ENCODE measurements around the gene DNAJC1. TPM values are rescaled to one million over a fixed set of nuclear protein-coding genes. Genes with fewer than 3 reads are reported as not detected.

Gene DNAJC1
- total and polyA plus RNA-seq, 2 of the 4 experiments (the other 2 are of a cell fraction), result 12.7 to 13.3 TPM

GRCh38 chr10:21920633-21921032 lies 82.9 kb downstream of the DNAJC1 start:
- Histone ChIP-seq H3K14ac (replicated peaks; ENCODE audit: low read depth, low read length) (no peak overlapping the region), H2BK20ac (ENCODE audit: low read depth, low read length) (no peak overlapping the region), H3K9me3 (ENCODE audit: control insufficient read depth, insufficient read depth, low read length) (no peaks in the 10 kb centered on the region), H4K91ac (ENCODE audit: insufficient read depth, low read depth, low read length) (no peak overlapping the region), H3K4ac (ENCODE audit: low read depth, low read length) (no peak overlapping the region), H4K8ac (ENCODE audit: low read depth in 2 of 2, low read length in 2 of 2) (no peak overlapping the region), H4K20me1 (ENCODE audit: insufficient read depth, low read length) (no peaks in the 10 kb centered on the region), H3K4me3 (ENCODE audit: insufficient read depth, low read depth, low read length) (no peak overlapping the region), H2BK5ac (ENCODE audit: low read depth, low read length, poor library complexity, severe bottlenecking) (no peak overlapping the region), H4K5ac (ENCODE audit: low read depth, low read length) (no peak overlapping the region), H3K79me1 (ENCODE audit: low read depth in 1 of 2, low read length in 2 of 2) (peaks cover 1% of the 10 kb centered on the region in 2 experiments; a peak in 2 of 4 replicates), H3K4me2 (ENCODE audit: low read depth, low read length) (no peak overlapping the region), H3K56ac (ENCODE audit: extremely low read depth, insufficient read depth, low read length) (no peak overlapping the region), H3K9me1 (ENCODE audit: insufficient read depth, low read length) (peaks cover 3% of the 10 kb centered on the region), H3K36me3 (ENCODE audit: control insufficient read depth, insufficient read depth, low read length) (no peaks in the 10 kb centered on the region), H3K9ac (ENCODE audit: low read depth, low read length) (no peak overlapping the region), H3K18ac (ENCODE audit: low read depth, low read length) (no peak overlapping the region), H2BK15ac (ENCODE audit: low read depth, low read length) (no peak overlapping the region), H2BK120ac (ENCODE audit: low read depth, low read length) (no peak overlapping the region), H2AFZ (replicated peaks; ENCODE audit: low read length, poor library complexity) (no peak overlapping the region), H3K27ac (ENCODE audit: insufficient read depth, low read length) (no peak overlapping the region), H3K4me1 (ENCODE audit: control insufficient read depth, insufficient read depth, low read length) (no peaks in the 10 kb centered on the region), H2AK9ac (replicated peaks; ENCODE audit: low read depth, low read length, poor library complexity) (no peak overlapping the region), H2AK5ac (ENCODE audit: low read depth, low read length) (no peak overlapping the region), H3K27me3 (ENCODE audit: control insufficient read depth, insufficient read depth, low read length) (no peaks in the 10 kb centered on the region), H3K23ac (ENCODE audit: low read depth, low read length) (no peak overlapping the region)
- BruUV-seq (replicated peaks), result no TSS peak
- DNase-seq (no peak), ATAC-seq (ENCODE audit: low read depth) (no peak)
- ChIA-PET POLR2A (ENCODE audit: unreplicated experiment) (no interaction called here), CTCF (no interaction called here)
- in situ Hi-C loops (cut with MboI; ENCODE audit: low sequenced_read_pairs), result no loop called here
- no peak for TF ChIP-seq MAZ (IDR thresholded peaks at IDR 0.05; ENCODE audit: borderline replicate concordance, low read depth, low read length)
- TF ChIP-seq NFE2L2 (IDR thresholded peaks at IDR 0.05; ENCODE audit: low read depth, low read length), result no peak
- no peak for TF ChIP-seq CTCF (conservative IDR thresholded peaks at IDR 0.05; ENCODE audit: low read depth, low read length)
- TF ChIP-seq RCOR1 (IDR thresholded peaks at IDR 0.05; ENCODE audit: insufficient replicate concordance, low read length), result no peak
- no peak for TF ChIP-seq RAD21 (IDR thresholded peaks at IDR 0.05; ENCODE audit: low read length)
- no peak for TF ChIP-seq USF2 (IDR thresholded peaks at IDR 0.05; ENCODE audit: low read depth, low read length)
- no peak for TF ChIP-seq FOS (IDR thresholded peaks at IDR 0.05; ENCODE audit: low read depth, low read length)
- no peak for TF ChIP-seq CEBPB (IDR thresholded peaks at IDR 0.05; ENCODE audit: low read depth, low read length)
- TF ChIP-seq BHLHE40 (IDR thresholded peaks at IDR 0.05; ENCODE audit: low read depth, low read length), result no peak
- no peak for TF ChIP-seq CHD1 (IDR thresholded peaks at IDR 0.05; ENCODE audit: low read depth, low read length)
- TF ChIP-seq SMC3 (IDR thresholded peaks at IDR 0.05; ENCODE audit: low read depth, low read length), result no peak
- TF ChIP-seq MXI1 (IDR thresholded peaks at IDR 0.05; ENCODE audit: borderline replicate concordance, low read depth, low read length), result no peak
- no peak for TF ChIP-seq RFX5 (IDR thresholded peaks at IDR 0.05; ENCODE audit: low read depth, low read length)
- no peak for TF ChIP-seq ELK1 (IDR thresholded peaks at IDR 0.05; ENCODE audit: borderline replicate concordance, low read depth, low read length)
- no peak for TF ChIP-seq MAFK (IDR thresholded peaks at IDR 0.05; ENCODE audit: low read depth, low read length)
- TF ChIP-seq POLR2A (IDR thresholded peaks at IDR 0.05; ENCODE audit: low read depth, low read length), result no peak
- dilution Hi-C loops (cut with HindIII; ENCODE audit: low sequenced_read_pairs, unreplicated experiment), result no loop called here
- WGBS, 2 experiments (ENCODE audit: extremely low coverage in 2 of 2, insufficient read length in 1 of 2), result no CpG with 5 or more reads among the region's 3 CpGs
- intact Hi-C loops (cut with micrococcal nuclease), result no loop called here

Measured in IMR-90 (cell line).